Measurements from ENCODE around the gene LIG1.

GRCh38 chr19:48186015-48186414 lies 15.9 kb upstream of the LIG1 start:
- TF ChIP-seq, protein P1, sequence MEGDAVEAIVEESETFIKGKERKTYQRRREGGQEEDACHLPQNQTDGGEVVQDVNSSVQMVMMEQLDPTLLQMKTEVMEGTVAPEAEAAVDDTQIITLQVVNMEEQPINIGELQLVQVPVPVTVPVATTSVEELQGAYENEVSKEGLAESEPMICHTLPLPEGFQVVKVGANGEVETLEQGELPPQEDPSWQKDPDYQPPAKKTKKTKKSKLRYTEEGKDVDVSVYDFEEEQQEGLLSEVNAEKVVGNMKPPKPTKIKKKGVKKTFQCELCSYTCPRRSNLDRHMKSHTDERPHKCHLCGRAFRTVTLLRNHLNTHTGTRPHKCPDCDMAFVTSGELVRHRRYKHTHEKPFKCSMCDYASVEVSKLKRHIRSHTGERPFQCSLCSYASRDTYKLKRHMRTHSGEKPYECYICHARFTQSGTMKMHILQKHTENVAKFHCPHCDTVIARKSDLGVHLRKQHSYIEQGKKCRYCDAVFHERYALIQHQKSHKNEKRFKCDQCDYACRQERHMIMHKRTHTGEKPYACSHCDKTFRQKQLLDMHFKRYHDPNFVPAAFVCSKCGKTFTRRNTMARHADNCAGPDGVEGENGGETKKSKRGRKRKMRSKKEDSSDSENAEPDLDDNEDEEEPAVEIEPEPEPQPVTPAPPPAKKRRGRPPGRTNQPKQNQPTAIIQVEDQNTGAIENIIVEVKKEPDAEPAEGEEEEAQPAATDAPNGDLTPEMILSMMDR (IDR thresholded peaks at IDR 0.05), result no peak
- TF ChIP-seq POLR2A (IDR thresholded peaks at IDR 0.05), result no peak
- no peak for TF ChIP-seq EP300 (IDR thresholded peaks at IDR 0.05)

All from ovary (tissue), 3 donors.